ENCODE results near the gene DENND2A. TPM values are rescaled to one million over a fixed set of nuclear protein-coding genes. Genes with fewer than 3 reads are reported as not detected.

DENND2A gene
- total and polyA plus RNA-seq, 4 donors: 1.2 to 7.4 (median 2.3) TPM

DNA sequence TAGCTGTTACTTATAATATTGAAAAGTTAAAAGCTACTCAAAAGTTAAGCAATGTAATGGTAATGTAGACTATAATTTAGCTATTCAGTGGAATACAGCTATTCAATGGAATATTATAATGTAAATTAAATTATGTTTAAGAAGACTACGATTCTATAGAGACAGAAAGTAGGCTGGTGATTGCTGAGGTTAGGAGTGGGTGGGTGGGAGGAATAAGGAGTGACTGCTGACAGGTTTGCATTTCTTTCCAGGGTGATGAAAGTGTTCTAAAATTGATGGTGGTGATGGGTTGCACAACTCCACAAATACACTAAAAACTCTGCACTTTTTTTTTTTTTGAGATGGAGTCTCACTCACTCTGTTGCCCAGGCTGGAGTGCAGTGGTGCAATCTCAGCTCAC, 21.4 kb downstream of the DENND2A start:
- no peak for DNase-seq (ENCODE audit: low spot score)
- H3K27me3 ChIP-seq (ENCODE audit: control insufficient read depth in 4 of 4, insufficient read depth in 4 of 4, low read length in 3 of 4): no peaks in the 10 kb centered on the region
- WGBS: 73% methylated on average over 1 of the region's 1 CpG
- no peak for TF ChIP-seq NR2F2 (IDR thresholded peaks at IDR 0.05)
- TF ChIP-seq FOXA1 (IDR thresholded peaks at IDR 0.05): no peak
- no peaks in the 10 kb centered on the region for H3K36me3 ChIP-seq (ENCODE audit: control insufficient read depth in 4 of 4, insufficient read depth in 3 of 4, low read depth in 1 of 4, low read length in 3 of 4)
- H3K4me1 ChIP-seq (ENCODE audit: control insufficient read depth in 4 of 4, insufficient read depth in 4 of 4, low read length in 3 of 4): no peaks in the 10 kb centered on the region
- H3K4me3 ChIP-seq (ENCODE audit: low read depth in 1 of 3, low read length in 3 of 3): no peak overlapping the region
- H3K9me3 ChIP-seq (ENCODE audit: control insufficient read depth in 4 of 4, low read length in 3 of 4): no peaks in the 10 kb centered on the region
- H3K9ac ChIP-seq (ENCODE audit: low read depth in 1 of 2, low read length in 2 of 2): no peak overlapping the region
- no peak overlapping the region for H3K27ac ChIP-seq (ENCODE audit: low read depth in 1 of 2, low read length in 2 of 2)

DNA sequence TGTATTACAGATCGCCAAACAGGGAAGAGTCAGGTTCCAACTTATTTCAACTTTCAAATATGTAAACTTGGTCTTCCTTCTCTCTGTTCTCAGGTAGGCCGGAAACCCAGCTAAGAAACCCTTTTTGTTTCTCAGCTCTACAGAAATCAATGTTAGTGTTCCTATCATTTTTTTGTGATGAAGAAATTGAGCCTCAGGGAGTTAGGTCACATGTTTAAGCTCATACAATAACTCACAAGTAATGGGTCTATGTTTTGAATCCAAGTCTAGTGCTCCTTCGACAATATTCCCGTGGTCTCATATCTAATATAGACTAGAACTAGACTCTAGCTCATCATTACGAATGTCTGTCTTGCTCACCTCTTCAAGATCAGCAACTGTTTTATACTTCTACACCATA, 22.3 kb downstream of the DENND2A start:
- DNase-seq (ENCODE audit: low spot score): no peak
- TF ChIP-seq SP1 (IDR thresholded peaks at IDR 0.05) (no peak), REST (IDR thresholded peaks at IDR 0.05) (no peak)
- H3K27me3 ChIP-seq (ENCODE audit: control insufficient read depth in 4 of 4, insufficient read depth in 4 of 4, low read length in 3 of 4): no peaks in the 10 kb centered on the region
- WGBS: 94% methylated on average over 5 of the region's 5 CpGs
- no peak overlapping the region for H3K9ac ChIP-seq (ENCODE audit: low read depth in 1 of 2, low read length in 2 of 2)
- no peaks in the 10 kb centered on the region for H3K36me3 ChIP-seq (ENCODE audit: control insufficient read depth in 4 of 4, insufficient read depth in 3 of 4, low read depth in 1 of 4, low read length in 3 of 4)
- no peak overlapping the region for H3K4me3 ChIP-seq (ENCODE audit: low read depth in 1 of 3, low read length in 3 of 3)
- no peak overlapping the region for H3K27ac ChIP-seq (ENCODE audit: low read depth in 1 of 2, low read length in 2 of 2)
- H3K4me1 ChIP-seq (ENCODE audit: control insufficient read depth in 4 of 4, insufficient read depth in 4 of 4, low read length in 3 of 4): no peaks in the 10 kb centered on the region
- H3K9me3 ChIP-seq (ENCODE audit: control insufficient read depth in 4 of 4, low read length in 3 of 4): no peaks in the 10 kb centered on the region

DNA sequence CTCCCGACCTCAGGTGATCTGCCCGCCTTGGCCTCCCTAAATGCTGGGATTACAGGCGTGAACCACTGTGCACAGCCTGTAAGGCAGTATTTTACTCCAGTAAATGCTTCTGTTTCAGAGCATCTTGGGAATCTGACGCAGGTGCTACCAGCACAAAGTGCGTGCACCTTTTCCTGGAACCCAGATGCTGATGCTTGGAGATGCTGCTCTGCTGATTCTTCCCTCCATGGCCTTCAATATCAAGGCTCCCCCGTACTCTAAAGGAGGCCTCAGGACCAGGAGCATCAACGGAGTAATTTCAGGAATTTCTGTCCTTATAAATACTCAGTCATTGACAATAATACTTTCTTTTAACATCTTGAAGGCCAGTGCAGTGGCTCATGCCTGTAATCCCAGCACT, 23.5 kb downstream of the DENND2A start:
- H3K4me1 ChIP-seq (ENCODE audit: control insufficient read depth in 4 of 4, insufficient read depth in 4 of 4, low read length in 3 of 4): no peaks in the 10 kb centered on the region
- no peaks in the 10 kb centered on the region for H3K27me3 ChIP-seq (ENCODE audit: control insufficient read depth in 4 of 4, insufficient read depth in 4 of 4, low read length in 3 of 4)
- TF ChIP-seq EGR1 (IDR thresholded peaks at IDR 0.05; ENCODE audit: low read depth in 2 of 2) (no peak), RXRA (IDR thresholded peaks at IDR 0.05) (no peak), FOXA2 (IDR thresholded peaks at IDR 0.05) (no peak)
- no peak for DNase-seq (ENCODE audit: low spot score)
- H3K36me3 ChIP-seq (ENCODE audit: control insufficient read depth in 4 of 4, insufficient read depth in 3 of 4, low read depth in 1 of 4, low read length in 3 of 4): no peaks in the 10 kb centered on the region
- H3K4me3 ChIP-seq (ENCODE audit: low read depth in 1 of 3, low read length in 3 of 3): no peak overlapping the region
- H3K9me3 ChIP-seq (ENCODE audit: control insufficient read depth in 4 of 4, low read length in 3 of 4): no peaks in the 10 kb centered on the region
- H3K27ac ChIP-seq (ENCODE audit: low read depth in 1 of 2, low read length in 2 of 2): no peak overlapping the region
- H3K9ac ChIP-seq (ENCODE audit: low read depth in 1 of 2, low read length in 2 of 2): no peak overlapping the region
- 95% methylated on average over 7 of the region's 7 CpGs for WGBS

- WGBS: 96% methylated on average over 4 of the region's 4 CpGs
- no peaks in the 10 kb centered on the region for H3K9me3 ChIP-seq (ENCODE audit: control insufficient read depth in 4 of 4, low read length in 3 of 4)
- TF ChIP-seq NR2F2 (IDR thresholded peaks at IDR 0.05): no peak
- TF ChIP-seq REST (IDR thresholded peaks at IDR 0.05): no peak
- TF ChIP-seq ATF3 (IDR thresholded peaks at IDR 0.05): no peak
- no peak for TF ChIP-seq RAD21 (IDR thresholded peaks at IDR 0.05)
- TF ChIP-seq, protein P1, sequence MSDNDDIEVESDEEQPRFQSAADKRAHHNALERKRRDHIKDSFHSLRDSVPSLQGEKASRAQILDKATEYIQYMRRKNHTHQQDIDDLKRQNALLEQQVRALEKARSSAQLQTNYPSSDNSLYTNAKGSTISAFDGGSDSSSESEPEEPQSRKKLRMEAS (IDR thresholded peaks at IDR 0.05): no peak
- no peak for TF ChIP-seq TAF1 (conservative IDR thresholded peaks at IDR 0.05)
- no peak for TF ChIP-seq YY1 (IDR thresholded peaks at IDR 0.05)
- no peak for TF ChIP-seq SP1 (IDR thresholded peaks at IDR 0.05)
- no peak for TF ChIP-seq HNF4A (conservative IDR thresholded peaks at IDR 0.05)
- TF ChIP-seq JUND (IDR thresholded peaks at IDR 0.05): no peak
- no peak for TF ChIP-seq HNF4G (IDR thresholded peaks at IDR 0.05)
- TF ChIP-seq CTCF (IDR thresholded peaks at IDR 0.05; ENCODE audit: low read depth, low read length, missing input control): no peak
Measured at GRCh38 chr7:140616328-140616727, 24.3 kb downstream of the DENND2A start.

More at GRCh38 chr7:140616328-140616727, 24.3 kb downstream of the DENND2A start:
- H3K9ac ChIP-seq (ENCODE audit: low read depth in 1 of 2, low read length in 2 of 2): no peak overlapping the region
- H3K4me1 ChIP-seq (ENCODE audit: control insufficient read depth in 4 of 4, insufficient read depth in 4 of 4, low read length in 3 of 4): no peaks in the 10 kb centered on the region
- no peak overlapping the region for H3K4me3 ChIP-seq (ENCODE audit: low read depth in 1 of 3, low read length in 3 of 3)
- DNase-seq (ENCODE audit: low spot score): no peak
- H3K27ac ChIP-seq (ENCODE audit: low read depth in 1 of 2, low read length in 2 of 2): no peak overlapping the region
- no peaks in the 10 kb centered on the region for H3K36me3 ChIP-seq (ENCODE audit: control insufficient read depth in 4 of 4, insufficient read depth in 3 of 4, low read depth in 1 of 4, low read length in 3 of 4)
- H3K27me3 ChIP-seq (ENCODE audit: control insufficient read depth in 4 of 4, insufficient read depth in 4 of 4, low read length in 3 of 4): no peaks in the 10 kb centered on the region

Measured in liver (tissue), 9 donors.